Thyroid gland (tissue), 4 donors: ENCODE measurements around the gene AGO4.

Experiments
- CTCF ChIP-seq, 6 experiments: fragments of 200-600 bp in 3 of 6; fragments of 450-650 bp in 3 of 6; sonication (generic) in 3 of 6; IDR thresholded peaks; one replicate each; pipeline ENCODE4 v1.5.1; 2016 to 2019; ENCODE audit warnings: antibody characterized with exemption in 6 of 6, mild to moderate bottlenecking in 2 of 6, inconsistent platforms in 1 of 6, moderate library complexity in 1 of 6
- POLR2A ChIP-seq, 2 donors: fragments of 450-650 bp; IDR thresholded peaks; one replicate each; pipeline ENCODE4 v1.6.1; 2017; ENCODE audit warnings: antibody characterized with exemption in 2 of 2, mild to moderate bottlenecking in 2 of 2, moderate library complexity in 1 of 2

- TF ChIP-seq CTCF (IDR thresholded peaks at IDR 0.05) (peak; percentile 77 to 99 (median 98)), POLR2A (IDR thresholded peaks at IDR 0.05) (peak in 1 of 2 donors; percentile 92)
Measured at GRCh38 chr1:35882945-35883634, 75.3 kb downstream of the AGO4 start, which contains the start of gene AGO1.
